HG03097 (cell line): ENCODE data around the gene ADGRF4.
"Not testable (repeated sequence)": the region's sequence is repeated elsewhere in the genome, so short reads cannot be mapped to it uniquely, and the experiment has no call there.

Source experiments
- ATAC-seq: cut with Tn5 transposase; IDR thresholded peaks from one replicate; pipeline ENCODE4 v1.9.1; 2021; ENCODE audit not compliant: unreplicated experiment, low FRiP score

ADGRF4 gene

DNA sequence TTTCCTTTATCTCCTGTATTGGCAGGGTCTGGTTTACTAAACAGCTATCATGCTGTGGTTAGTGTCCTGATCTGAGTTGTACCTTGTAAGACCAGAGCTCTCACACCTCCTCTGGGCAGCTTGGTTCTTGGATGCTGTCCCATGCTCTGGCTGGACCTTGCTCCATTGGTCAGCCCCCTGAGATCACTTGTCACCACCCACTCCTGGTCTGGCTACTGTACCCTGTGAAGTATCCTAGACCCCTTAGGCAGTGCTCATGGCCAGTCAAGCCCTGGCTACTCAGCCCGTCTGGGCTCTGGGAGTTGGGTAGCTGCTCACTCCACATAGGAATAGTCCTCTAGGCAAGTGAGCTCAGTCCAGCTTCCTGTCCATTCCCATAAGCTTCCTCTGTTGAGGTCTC is 31.1 kb downstream of the ADGRF4 start:
- ATAC-seq = no peak

- ATAC-seq = no peak
Measured at GRCh38 chr6:47733879-47734558, 35.6 kb downstream of the ADGRF4 start.

DNA sequence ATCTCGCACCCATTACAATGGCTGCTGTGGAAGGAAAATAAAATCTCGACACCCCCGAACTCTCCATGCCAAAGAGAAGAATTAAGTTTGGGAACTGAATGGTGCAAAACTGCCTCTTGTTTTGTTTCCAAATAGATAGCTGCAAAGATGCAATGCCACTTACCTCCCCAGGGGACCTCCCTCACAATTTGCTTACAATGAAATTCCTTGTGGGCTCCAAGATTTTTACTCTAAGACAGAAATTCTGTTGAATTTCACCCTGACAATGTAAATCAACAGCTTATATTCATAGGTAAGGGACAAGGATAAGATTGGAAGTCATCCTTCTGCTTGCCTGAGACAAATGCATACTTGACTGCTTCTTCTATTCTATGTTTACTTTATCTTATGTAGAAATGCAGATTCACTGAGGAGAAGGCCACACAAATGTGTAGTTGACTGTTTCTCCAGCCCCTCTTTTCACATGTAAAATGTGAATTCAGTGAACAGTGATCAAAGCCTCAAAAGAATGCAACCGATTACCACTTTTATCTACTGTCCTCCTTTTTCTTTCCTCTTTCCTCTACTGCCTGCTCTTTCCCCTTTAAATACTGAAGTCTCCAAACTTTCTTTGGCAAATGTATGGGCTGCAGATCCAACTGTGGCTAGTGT is 36.6 kb downstream of the ADGRF4 start:
- no peak for ATAC-seq

DNA sequence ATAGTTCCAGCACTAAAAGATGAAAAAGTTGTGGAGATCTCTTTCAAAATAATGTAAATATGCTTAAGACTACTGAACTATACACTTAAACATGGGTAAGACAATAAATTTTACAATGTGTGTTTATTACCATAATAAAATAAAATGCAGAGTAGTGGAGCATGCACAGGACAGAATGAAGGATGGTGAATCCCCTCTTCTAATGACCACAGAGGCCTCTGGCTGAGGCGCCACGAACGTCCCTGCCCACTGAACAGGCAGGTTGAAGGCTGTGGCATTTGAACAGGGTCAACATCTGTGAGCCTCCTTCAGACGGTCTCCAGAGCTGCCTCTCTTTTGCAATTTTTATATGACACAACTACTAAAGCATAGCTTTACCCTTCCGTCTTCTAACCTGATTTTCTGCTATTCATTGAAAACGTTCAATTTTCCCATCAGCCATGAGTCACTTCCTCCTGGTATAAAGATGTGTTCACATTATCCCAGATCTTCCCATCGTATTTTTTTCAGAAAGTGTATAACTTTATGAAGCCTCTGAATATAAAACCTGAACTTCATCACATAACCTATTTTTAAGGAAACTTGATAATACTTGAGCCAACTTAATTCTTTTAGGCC is 37.8 kb downstream of the ADGRF4 start:
- ATAC-seq = no peak

GRCh38 chr6:47737406-47737805 is 39.0 kb downstream of the ADGRF4 start:
- ATAC-seq = no peak

DNA sequence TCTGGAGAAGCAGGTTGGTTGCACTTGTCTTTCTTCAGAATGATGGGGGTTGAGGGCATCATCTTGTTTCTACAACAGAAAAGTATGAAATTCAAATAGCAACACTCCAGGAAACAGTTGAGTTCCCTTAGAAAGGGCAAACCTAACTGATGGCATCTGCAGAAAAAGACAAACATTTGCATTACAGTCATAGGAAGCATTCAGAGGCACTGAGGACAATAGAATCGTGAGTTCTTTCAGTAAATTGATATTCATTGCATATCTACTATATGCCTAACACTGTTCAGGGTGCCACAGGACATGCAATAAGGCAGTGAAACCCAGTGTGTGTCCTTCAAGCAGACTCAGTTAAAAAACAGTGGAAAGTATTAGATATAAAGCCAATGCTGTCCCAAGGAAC is 42.3 kb downstream of the ADGRF4 start:
- no peak for ATAC-seq

DNA sequence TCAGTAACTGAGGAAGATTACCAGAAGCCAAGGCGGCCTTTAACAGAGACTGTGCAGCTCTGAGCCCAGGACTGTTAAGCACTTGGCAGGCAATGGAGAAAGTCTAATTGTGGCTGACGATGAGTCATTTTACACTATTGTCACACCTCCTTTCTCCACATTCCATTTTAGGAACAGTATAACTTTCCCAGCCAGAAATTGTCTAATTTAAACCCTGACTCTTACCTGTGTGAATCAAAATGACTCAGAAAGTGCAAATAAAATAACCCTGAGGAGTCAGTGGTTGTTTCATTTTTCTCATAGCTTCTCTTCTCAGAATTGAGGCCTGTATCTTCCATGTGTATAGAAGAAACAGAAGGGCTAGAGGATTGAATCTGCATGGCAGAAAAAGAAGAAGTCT is 43.4 kb downstream of the ADGRF4 start:
- no peak for ATAC-seq

GRCh38 chr6:47743744-47744143 is 45.4 kb downstream of the ADGRF4 start:
- ATAC-seq = no peak

- ATAC-seq = not testable (repeated sequence)
Measured at GRCh38 chr6:47745269-47745668, 46.9 kb downstream of the ADGRF4 start.

DNA sequence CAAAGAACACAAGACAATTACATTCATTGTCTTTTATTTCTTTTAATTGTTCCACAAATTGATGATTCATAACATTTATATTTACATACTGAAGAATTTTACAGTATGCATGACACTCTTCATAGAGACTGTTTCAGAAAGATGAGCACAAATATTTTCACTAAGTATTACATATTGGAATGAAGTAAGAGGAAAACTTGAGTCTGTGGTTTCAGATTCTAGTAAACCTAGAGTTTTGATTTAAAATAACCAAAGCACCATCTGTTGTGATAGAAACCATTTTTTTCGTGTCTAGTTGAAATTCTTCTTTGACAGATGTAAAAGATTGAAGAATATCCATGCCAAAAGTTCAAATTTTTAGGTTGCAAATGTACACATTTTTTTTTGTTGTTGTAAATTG is 51.4 kb downstream of the ADGRF4 start:
- no peak for ATAC-seq

- ATAC-seq = no peak
Measured at GRCh38 chr6:47752801-47753200, 54.4 kb downstream of the ADGRF4 start.

- ATAC-seq = no peak
Measured at GRCh38 chr6:47759364-47759763, 61.0 kb downstream of the ADGRF4 start.

- no peak for ATAC-seq
Measured at GRCh38 chr6:47762502-47762901, 64.1 kb downstream of the ADGRF4 start.

GRCh38 chr6:47766445-47766844 is 68.1 kb downstream of the ADGRF4 start:
- ATAC-seq = no peak

GRCh38 chr6:47767102-47767501 is 68.7 kb downstream of the ADGRF4 start:
- no peak for ATAC-seq

DNA sequence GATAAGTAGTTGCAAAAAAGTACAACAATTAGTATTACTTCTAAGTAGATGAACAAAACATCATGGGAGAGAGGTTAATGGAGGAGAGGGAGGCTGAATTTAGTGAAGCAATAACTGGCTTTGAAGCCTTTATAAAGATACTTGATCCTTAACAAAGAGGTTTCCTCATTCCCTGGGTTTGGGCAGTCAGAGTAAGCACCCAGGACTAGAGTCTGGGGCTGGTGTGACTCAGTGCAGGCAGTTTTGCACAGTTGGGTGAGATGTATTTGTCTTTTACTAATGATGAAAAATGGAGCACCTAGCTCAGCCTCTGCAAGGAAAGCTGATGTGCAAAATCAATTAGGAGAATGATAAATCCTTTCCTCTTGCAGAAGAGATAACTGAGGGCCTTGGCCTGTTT is 71.6 kb downstream of the ADGRF4 start:
- ATAC-seq = no peak
